Cardiac muscle cell (in vitro differentiated cells and primary cell): ENCODE data around the gene CAP2. TPM values are rescaled to one million over a fixed set of nuclear protein-coding genes. Genes with fewer than 3 reads are reported as not detected.
A peak's percentile ranks its signal among the peaks of the same experiment; 100 is the strongest.

Experiments used
- DNase-seq, 2 donors: peaks; one replicate each; pipeline versions ENCODE4 v3.0.0 to v3.0.0-alpha.2; 2010 to 2017; ENCODE audit warnings: low read depth in 1 of 2, low spot score in 1 of 2
- H3K27ac ChIP-seq: fragments of 200-600 bp; sonication (generic); 2 replicates; pipeline ENCODE4 v1.5.1; 2016
- H3K27me3 ChIP-seq: fragments of 200-600 bp; sonication (generic); 2 replicates; pipeline ENCODE4 v1.6.0; 2016; ENCODE audit warnings: control low read depth
- H3K36me3 ChIP-seq: fragments of 200-600 bp; sonication (generic); 2 replicates; pipeline ENCODE4 v1.5.1; 2016; ENCODE audit warnings: control low read depth
- H3K4me1 ChIP-seq: fragments of 200-600 bp; sonication (generic); 2 replicates; pipeline ENCODE4 v1.8.1; 2017; ENCODE audit warnings: low read depth, mild to moderate bottlenecking, mixed run types
- H3K4me3 ChIP-seq: fragments of 200-600 bp; sonication (generic); 2 replicates; pipeline ENCODE4 v1.5.1; 2016; ENCODE audit warnings: mild to moderate bottlenecking
- H3K9me3 ChIP-seq: fragments of 200-600 bp; sonication (generic); 2 replicates; pipeline ENCODE4 v1.5.1; 2017; ENCODE audit warnings: low read depth, mild to moderate bottlenecking, control low read depth
- polyA plus RNA-seq: library from polyadenylated mRNA; unstranded; fragments of >200 nt; fragmentation: Nextera tagmentation; extraction: Ambion mirVana; gene quantifications from 2 replicates; pipeline ENCODE4 v1.2.1, GENCODE V29; 2016
- total RNA-seq: library from RNA; depleted of rRNA; stranded (reverse); fragments of >200 nt; gene quantifications from 2 replicates; pipeline ENCODE4 v1.2.3, GENCODE V29; 2016
- TF ChIP-seq, protein P1 (sequence below): IDR thresholded peaks from 2 replicates; pipeline ENCODE4 v1.5.1; 2012; ENCODE audit warnings: low read depth, mild to moderate bottlenecking, low read length

Gene CAP2
- total and polyA plus RNA-seq, 2 experiments from 2014 or later: 95.7 to 262 TPM

DNA sequence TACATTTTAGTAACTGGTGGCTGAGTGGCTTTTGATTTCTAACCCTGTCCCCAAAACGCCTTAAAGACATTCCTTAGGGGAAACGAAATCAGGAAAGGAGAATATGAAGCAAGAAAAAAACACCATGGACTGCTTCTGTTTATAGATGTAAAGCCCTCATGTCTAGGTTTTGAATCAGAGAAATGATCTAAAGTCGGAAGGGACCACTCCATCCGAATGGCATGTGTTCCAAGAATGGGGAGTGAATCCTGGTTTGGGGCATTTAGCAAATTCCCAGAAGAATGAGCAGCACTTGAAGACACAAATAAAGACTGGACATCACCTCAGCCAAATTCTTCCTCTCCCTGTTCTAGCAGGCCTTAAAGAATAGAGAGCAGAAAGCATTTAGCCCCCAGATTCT lies 65.6 kb downstream of the CAP2 start:
- H3K36me3 ChIP-seq: peaks cover 12% of the 10 kb centered on the region
- no peak overlapping the region for H3K4me3 ChIP-seq
- H3K9me3 ChIP-seq: no peaks in the 10 kb centered on the region
- no peaks in the 10 kb centered on the region for H3K27me3 ChIP-seq
- H3K27ac ChIP-seq: peak overlapping the region; percentile 16
- no peak for DNase-seq
- H3K4me1 ChIP-seq: peaks cover 6% of the 10 kb centered on the region
- TF ChIP-seq, protein P1, sequence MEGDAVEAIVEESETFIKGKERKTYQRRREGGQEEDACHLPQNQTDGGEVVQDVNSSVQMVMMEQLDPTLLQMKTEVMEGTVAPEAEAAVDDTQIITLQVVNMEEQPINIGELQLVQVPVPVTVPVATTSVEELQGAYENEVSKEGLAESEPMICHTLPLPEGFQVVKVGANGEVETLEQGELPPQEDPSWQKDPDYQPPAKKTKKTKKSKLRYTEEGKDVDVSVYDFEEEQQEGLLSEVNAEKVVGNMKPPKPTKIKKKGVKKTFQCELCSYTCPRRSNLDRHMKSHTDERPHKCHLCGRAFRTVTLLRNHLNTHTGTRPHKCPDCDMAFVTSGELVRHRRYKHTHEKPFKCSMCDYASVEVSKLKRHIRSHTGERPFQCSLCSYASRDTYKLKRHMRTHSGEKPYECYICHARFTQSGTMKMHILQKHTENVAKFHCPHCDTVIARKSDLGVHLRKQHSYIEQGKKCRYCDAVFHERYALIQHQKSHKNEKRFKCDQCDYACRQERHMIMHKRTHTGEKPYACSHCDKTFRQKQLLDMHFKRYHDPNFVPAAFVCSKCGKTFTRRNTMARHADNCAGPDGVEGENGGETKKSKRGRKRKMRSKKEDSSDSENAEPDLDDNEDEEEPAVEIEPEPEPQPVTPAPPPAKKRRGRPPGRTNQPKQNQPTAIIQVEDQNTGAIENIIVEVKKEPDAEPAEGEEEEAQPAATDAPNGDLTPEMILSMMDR: no peak

DNA sequence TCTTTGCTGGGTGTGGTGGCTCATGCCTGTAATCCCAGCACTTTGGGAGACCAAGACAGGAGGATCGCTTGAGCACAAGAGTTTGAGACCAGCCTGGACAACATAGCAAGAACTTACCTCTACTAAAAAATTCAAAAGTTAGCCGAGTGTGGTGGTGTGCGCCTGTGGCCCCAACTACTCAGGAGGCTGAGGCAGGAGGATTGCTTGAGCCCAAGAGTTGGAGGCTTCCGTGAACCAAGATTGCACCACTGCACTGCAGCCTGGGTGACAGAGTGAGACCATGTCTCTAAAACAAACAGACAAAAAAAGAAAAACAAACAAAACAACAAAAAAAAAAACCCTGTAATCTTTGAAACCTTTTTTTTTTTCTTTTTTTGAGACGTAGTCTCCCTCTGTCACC lies 67.5 kb downstream of the CAP2 start:
- H3K9me3 ChIP-seq: no peaks in the 10 kb centered on the region
- no peak overlapping the region for H3K27ac ChIP-seq
- no peaks in the 10 kb centered on the region for H3K27me3 ChIP-seq
- H3K4me3 ChIP-seq: no peak overlapping the region
- no peak for DNase-seq
- H3K4me1 ChIP-seq: no peaks in the 10 kb centered on the region
- TF ChIP-seq, protein P1: no peak
- peaks cover 20% of the 10 kb centered on the region for H3K36me3 ChIP-seq

DNA sequence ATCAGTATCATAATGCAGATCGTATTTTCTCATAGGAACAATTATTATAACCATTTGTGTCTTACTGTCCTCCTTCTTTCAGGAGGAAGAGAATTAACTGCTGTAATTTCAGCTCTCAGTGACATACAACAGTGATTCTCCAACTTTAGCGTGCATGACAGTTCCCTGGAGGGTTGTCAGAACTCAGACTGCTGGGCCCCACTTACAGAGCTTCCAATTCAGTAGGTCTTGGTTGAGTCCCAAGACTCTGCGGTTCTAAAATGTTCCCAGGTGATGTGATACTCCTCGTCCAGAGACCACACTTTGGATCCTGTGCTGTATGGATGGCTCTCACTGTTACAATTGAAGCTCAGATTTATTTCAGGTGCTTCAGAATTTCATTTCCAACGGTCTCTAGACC lies 72.8 kb downstream of the CAP2 start:
- H3K9me3 ChIP-seq: no peaks in the 10 kb centered on the region
- no peak overlapping the region for H3K27ac ChIP-seq
- no peak overlapping the region for H3K4me3 ChIP-seq
- H3K36me3 ChIP-seq: peaks cover 31% of the 10 kb centered on the region
- TF ChIP-seq, protein P1: no peak
- H3K27me3 ChIP-seq: no peaks in the 10 kb centered on the region
- no peak for DNase-seq
- no peaks in the 10 kb centered on the region for H3K4me1 ChIP-seq

DNA sequence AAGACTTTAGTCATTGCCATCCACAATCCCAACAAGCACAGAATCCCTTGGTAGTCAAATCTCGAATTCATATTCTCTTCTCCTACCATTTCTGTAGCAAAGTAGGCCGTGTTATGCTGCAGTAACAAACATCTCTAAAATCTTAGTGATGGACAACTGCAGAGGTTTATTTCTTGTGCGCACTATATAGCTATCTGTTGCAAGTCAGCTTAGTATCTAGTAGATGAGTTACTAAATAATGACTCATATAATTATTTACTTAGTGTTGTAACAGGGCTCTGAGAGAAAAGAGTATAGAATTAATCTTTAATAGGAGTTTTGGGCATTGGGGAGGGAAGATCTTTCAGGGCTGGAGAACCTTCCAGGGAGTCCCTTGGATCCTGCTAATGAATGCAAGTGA lies 73.3 kb downstream of the CAP2 start:
- no peaks in the 10 kb centered on the region for H3K4me1 ChIP-seq
- TF ChIP-seq, protein P1: no peak
- H3K27me3 ChIP-seq: no peaks in the 10 kb centered on the region
- peaks cover 31% of the 10 kb centered on the region for H3K36me3 ChIP-seq
- no peak overlapping the region for H3K27ac ChIP-seq
- no peak for DNase-seq
- no peaks in the 10 kb centered on the region for H3K9me3 ChIP-seq
- H3K4me3 ChIP-seq: no peak overlapping the region

DNA sequence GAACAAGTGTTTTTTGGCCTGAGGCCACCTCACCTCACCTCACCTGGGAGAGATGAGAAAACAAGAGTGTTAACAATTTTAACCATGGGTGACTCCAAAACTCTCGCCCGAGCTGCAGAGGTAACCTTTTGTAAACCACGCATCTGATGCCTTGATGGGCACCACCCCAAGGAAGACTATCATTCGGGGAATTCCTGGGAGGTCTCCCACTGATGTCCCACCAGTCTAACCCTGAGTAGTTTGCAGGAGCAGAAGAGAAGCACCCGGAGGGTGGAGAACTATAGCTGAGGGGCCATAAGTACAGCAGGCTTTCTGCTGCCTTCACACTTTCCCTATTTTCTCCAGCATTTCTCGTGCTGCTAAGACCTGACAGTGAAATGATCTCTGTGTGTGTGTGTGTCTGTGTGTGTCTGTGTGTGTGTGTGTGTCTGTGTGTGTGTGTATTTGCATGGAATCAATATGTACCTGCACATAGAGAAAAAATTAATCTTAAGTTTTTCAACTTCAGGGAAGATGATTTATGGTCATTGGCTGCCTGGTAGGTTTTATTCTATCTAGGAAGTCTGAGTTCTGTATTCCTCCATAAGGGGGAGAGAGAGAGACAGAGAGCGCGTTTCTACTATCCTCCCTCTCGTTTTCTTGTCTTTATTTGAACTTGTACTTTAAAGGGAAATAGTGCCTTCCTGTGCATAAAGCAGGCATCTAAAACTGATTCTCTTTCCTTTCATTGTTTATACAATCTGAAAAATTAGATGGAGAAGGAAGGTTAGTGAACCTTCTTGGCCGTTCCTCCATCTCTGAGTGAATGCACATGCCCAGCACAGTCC lies 75.8 kb downstream of the CAP2 start:
- Histone ChIP-seq H3K9me3 (no peaks in the 10 kb centered on the region), H3K4me3 (no peak overlapping the region), H3K27ac (peak overlapping the region; percentile 71), H3K27me3 (no peaks in the 10 kb centered on the region), H3K4me1 (peaks cover 20% of the 10 kb centered on the region), H3K36me3 (peaks cover 16% of the 10 kb centered on the region)
- TF ChIP-seq, protein P1: peak; percentile 13
- DNase-seq: no peak
